ENCODE results near the gene PIAS1. TPM values are rescaled to one million over a fixed set of nuclear protein-coding genes. Genes with fewer than 3 reads are reported as not detected.

The PIAS1 gene
- total RNA-seq, 1 donor from 2014 or later, result 67.8 TPM

DNA sequence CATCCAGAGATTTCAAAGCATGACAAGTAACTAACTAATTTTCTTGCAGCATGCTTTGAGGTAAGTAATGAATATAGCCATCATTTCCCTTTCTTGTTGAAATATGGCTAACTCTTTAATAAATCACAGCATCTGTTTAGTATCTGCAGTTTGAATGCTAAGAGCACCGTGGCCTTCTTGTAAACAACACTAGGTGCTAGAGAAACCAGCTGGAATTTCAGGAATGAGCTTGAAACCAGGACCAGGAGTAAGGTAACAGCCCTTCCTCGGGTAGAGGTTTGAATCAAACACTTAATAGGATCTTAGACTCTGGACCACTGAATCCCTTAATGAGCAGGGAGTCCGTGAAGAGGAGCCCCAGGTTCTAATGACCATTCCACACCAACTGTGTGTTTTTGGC, 137.4 kb downstream of the PIAS1 start:
- no peaks in the 10 kb centered on the region for H3K9me3 Mint-ChIP-seq (ENCODE audit: unreplicated experiment)
- DNase-seq (ENCODE audit: low spot score), result no peak
- H3K4me1 Mint-ChIP-seq (ENCODE audit: unreplicated experiment), result peaks cover 5% of the 10 kb centered on the region
- H3K27ac Mint-ChIP-seq (ENCODE audit: unreplicated experiment), result no peak overlapping the region
- H3K36me3 Mint-ChIP-seq (ENCODE audit: low read depth, unreplicated experiment), result peaks cover 32% of the 10 kb centered on the region
- TF ChIP-seq CTCF (IDR thresholded peaks at IDR 0.05; ENCODE audit: unreplicated experiment), result no peak
- H3K27me3 Mint-ChIP-seq (ENCODE audit: unreplicated experiment), result peaks cover 5% of the 10 kb centered on the region
- H3K4me3 Mint-ChIP-seq (ENCODE audit: unreplicated experiment), result no peak overlapping the region

DNA sequence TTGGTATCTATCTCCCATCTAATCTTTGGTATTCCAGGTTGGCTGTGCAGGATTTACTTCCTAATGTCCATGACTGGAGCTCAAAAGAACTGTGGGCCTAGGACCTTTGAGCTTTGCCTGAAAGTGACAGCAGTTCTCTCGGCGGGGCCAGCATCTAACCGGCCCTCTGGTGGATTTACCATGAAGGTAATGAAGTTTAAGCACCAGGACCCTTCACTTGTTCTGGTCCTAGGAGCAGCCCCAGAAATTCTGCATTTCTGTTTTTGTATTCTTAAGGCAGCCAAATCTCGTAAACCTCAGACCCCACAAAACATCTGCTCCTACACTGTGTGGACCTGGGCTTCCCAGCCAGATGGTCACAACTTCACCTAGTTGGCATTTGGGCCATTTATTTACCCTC, 138.0 kb downstream of the PIAS1 start:
- Mint-ChIP-seq H3K4me1 (ENCODE audit: unreplicated experiment) (peaks cover 6% of the 10 kb centered on the region), H3K9me3 (ENCODE audit: unreplicated experiment) (no peaks in the 10 kb centered on the region), H3K27ac (ENCODE audit: unreplicated experiment) (peak overlapping the region; percentile 34)

DNA sequence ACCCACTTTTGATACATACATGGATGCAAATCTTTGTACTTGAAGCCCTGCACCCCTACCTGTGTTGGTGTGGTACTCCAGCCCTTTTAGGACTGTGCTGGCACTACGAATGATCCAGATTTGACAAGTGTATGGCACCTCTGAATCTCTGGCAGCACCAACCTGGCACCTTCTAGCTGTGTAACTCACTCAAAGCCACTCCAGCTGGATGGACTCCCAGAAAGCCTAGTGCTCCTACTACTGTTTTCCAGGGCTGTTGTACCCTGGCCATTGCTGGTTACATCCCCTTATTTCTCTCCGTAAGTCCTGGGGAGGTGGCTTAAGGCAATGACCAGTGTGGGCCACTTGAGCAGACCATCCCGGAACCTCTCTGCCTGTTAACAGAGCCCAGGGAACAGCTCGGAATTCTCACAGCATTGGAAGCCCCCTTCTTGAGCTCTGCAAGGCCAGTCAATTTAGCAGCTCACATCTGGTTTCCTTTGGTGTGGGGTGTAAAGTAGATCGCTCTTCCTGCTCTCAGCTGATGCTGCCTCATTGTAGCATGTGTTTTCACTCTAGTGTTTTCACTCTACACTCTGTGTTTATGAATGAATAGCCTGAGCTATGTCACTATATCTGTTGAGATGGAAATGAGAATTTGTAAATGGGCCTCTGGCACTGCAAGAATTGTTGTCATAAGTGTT, 138.8 kb downstream of the PIAS1 start:
- Mint-ChIP-seq H3K4me3 (ENCODE audit: unreplicated experiment) (peak overlapping the region; percentile 15), H3K9me3 (ENCODE audit: unreplicated experiment) (no peaks in the 10 kb centered on the region), H3K27me3 (ENCODE audit: unreplicated experiment) (peaks cover 7% of the 10 kb centered on the region), H3K27ac (ENCODE audit: unreplicated experiment) (peak overlapping the region; percentile 34), H3K36me3 (ENCODE audit: low read depth, unreplicated experiment) (peaks cover 32% of the 10 kb centered on the region), H3K4me1 (ENCODE audit: unreplicated experiment) (peaks cover 14% of the 10 kb centered on the region)
- no peak for DNase-seq (ENCODE audit: low spot score)
- no peak for TF ChIP-seq CTCF (IDR thresholded peaks at IDR 0.05; ENCODE audit: unreplicated experiment)

More for the DNA sequence above, 138.0 kb downstream of the PIAS1 start:
- peaks cover 33% of the 10 kb centered on the region for H3K36me3 Mint-ChIP-seq (ENCODE audit: low read depth, unreplicated experiment)
- peak overlapping the region; percentile 5 for H3K4me3 Mint-ChIP-seq (ENCODE audit: unreplicated experiment)
- TF ChIP-seq CTCF (IDR thresholded peaks at IDR 0.05; ENCODE audit: unreplicated experiment), result no peak
- peaks cover 5% of the 10 kb centered on the region for H3K27me3 Mint-ChIP-seq (ENCODE audit: unreplicated experiment)
- no peak for DNase-seq (ENCODE audit: low spot score)

DNA sequence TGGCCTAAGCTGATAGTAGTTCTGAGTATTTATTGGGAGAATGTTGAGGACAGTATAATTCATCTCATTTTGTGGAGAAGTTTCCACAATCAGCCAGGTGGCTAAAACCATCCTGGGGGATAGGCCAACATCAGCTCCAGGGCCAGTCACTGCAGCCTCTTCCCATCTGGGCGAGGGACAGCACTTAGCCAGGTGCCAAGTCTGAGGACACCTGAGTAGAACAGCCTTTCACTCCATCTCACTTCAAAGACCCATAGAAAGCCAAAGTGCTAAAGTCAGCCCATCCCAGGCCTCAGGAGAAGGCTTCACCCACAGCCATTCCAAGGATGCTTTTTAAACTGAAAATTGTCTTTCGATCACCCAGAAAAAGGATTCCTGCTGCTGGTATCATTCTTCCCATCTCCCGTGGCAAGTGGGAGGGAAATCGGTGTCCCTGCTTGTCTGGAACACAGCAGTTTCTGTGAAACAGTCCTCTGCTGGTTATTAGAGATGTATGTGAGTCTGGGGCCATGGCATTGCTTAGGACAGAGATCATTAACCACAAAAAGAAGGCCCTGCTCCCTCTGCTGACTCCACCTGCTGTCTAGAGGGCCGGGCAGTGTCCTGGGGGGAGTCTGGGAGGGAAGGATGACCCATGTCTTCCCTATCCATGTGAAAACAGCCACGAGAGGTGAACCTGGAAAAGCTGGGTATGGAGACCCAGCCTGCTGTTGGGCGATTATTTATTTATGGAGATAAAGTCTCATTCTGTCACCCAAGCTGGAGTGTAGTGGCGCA, 141.4 kb downstream of the PIAS1 start:
- Mint-ChIP-seq H3K4me3 (ENCODE audit: unreplicated experiment) (no peak overlapping the region), H3K4me1 (ENCODE audit: unreplicated experiment) (peaks cover 24% of the 10 kb centered on the region), H3K36me3 (ENCODE audit: low read depth, unreplicated experiment) (peaks cover 31% of the 10 kb centered on the region), H3K27ac (ENCODE audit: unreplicated experiment) (no peak overlapping the region), H3K9me3 (ENCODE audit: unreplicated experiment) (no peaks in the 10 kb centered on the region), H3K27me3 (ENCODE audit: unreplicated experiment) (peaks cover 9% of the 10 kb centered on the region)
- no peak for TF ChIP-seq CTCF (IDR thresholded peaks at IDR 0.05; ENCODE audit: unreplicated experiment)
- no peak for DNase-seq (ENCODE audit: low spot score)
